WTC11 (cell line): ENCODE measurements around the gene ARHGEF19.

Source experiments
- CREB1 ChIP-seq: sonication (generic); formaldehyde crosslinking; IDR thresholded peaks from 2 replicates; pipeline ENCODE4 v1.8.0; 2023; ENCODE audit warnings: mild to moderate bottlenecking, missing genetic modification reagents
- ESRRA ChIP-seq: sonication (generic); formaldehyde crosslinking; IDR thresholded peaks from 2 replicates; pipeline ENCODE4 v1.8.1; 2022; ENCODE audit warnings: mild to moderate bottlenecking, missing genetic modification reagents, borderline replicate concordance
- JUN ChIP-seq: sonication (generic); formaldehyde crosslinking; IDR thresholded peaks from 2 replicates; pipeline ENCODE4 v1.8.0; 2023; ENCODE audit warnings: mild to moderate bottlenecking, missing genetic modification reagents
- NR1H2 ChIP-seq: sonication (generic); formaldehyde crosslinking; IDR thresholded peaks from 2 replicates; pipeline ENCODE4 v1.9.0; 2021; ENCODE audit warnings: mild to moderate bottlenecking, moderate library complexity, missing genetic modification reagents
- NR2C2 ChIP-seq: sonication (generic); formaldehyde crosslinking; IDR thresholded peaks from 2 replicates; pipeline ENCODE4 v1.8.0; 2022; ENCODE audit warnings: mild to moderate bottlenecking, missing genetic modification reagents
- TCF7 ChIP-seq: sonication (generic); formaldehyde crosslinking; IDR thresholded peaks from 2 replicates; pipeline ENCODE4 v1.8.0; 2022; ENCODE audit warnings: mild to moderate bottlenecking, low read depth, missing genetic modification reagents, moderate library complexity
- TF ChIP-seq, protein P1 (sequence below): fragments of 200-600 bp; IDR thresholded peaks from 2 replicates; pipeline ENCODE4 v1.8.0; 2022; ENCODE audit warnings: antibody characterized with exemption
- TF ChIP-seq, protein P2 (sequence below): sonication (generic); formaldehyde crosslinking; IDR thresholded peaks from 2 replicates; pipeline ENCODE4 v1.8.1; 2023; ENCODE audit warnings: mild to moderate bottlenecking, missing genetic modification reagents
- TF ChIP-seq, protein P3 (sequence below): fragments of 250-450 bp; sonication (Bioruptor Pico); IDR thresholded peaks from 2 replicates; pipeline ENCODE4 v1.9.0; 2021; ENCODE audit warnings: mild to moderate bottlenecking

DNA sequence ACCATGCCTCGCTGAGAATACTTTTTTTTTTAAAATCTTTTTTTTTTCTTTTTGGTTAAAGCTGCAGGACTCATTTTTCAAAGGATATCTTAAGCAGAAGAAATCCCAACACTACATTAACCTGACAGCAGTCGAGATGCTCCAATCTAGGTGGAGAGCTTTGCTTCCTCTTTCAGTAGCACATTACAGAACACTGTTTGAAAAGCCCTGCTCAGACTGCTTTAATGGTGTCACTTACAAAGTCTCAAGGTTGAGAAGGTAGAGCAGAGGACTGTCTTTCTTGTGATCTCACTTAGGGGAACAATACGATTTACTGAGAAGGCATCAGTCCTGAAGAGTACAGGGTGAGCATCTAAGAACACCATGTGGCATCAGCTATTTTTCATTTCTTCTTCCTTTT lies 45.5 kb upstream of the ARHGEF19 start:
- TF ChIP-seq, protein P1, sequence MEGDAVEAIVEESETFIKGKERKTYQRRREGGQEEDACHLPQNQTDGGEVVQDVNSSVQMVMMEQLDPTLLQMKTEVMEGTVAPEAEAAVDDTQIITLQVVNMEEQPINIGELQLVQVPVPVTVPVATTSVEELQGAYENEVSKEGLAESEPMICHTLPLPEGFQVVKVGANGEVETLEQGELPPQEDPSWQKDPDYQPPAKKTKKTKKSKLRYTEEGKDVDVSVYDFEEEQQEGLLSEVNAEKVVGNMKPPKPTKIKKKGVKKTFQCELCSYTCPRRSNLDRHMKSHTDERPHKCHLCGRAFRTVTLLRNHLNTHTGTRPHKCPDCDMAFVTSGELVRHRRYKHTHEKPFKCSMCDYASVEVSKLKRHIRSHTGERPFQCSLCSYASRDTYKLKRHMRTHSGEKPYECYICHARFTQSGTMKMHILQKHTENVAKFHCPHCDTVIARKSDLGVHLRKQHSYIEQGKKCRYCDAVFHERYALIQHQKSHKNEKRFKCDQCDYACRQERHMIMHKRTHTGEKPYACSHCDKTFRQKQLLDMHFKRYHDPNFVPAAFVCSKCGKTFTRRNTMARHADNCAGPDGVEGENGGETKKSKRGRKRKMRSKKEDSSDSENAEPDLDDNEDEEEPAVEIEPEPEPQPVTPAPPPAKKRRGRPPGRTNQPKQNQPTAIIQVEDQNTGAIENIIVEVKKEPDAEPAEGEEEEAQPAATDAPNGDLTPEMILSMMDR, result no peak
- TF ChIP-seq NR1H2 (CRISPR knock-in tag) (no peak), NR2C2 (CRISPR knock-in tag) (no peak), CREB1 (CRISPR knock-in tag) (no peak), TCF7 (no peak), JUN (no peak), ESRRA (CRISPR knock-in tag) (no peak)
- TF ChIP-seq, protein P2, sequence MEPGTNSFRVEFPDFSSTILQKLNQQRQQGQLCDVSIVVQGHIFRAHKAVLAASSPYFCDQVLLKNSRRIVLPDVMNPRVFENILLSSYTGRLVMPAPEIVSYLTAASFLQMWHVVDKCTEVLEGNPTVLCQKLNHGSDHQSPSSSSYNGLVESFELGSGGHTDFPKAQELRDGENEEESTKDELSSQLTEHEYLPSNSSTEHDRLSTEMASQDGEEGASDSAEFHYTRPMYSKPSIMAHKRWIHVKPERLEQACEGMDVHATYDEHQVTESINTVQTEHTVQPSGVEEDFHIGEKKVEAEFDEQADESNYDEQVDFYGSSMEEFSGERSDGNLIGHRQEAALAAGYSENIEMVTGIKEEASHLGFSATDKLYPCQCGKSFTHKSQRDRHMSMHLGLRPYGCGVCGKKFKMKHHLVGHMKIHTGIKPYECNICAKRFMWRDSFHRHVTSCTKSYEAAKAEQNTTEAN (CRISPR knock-in tag), result no peak
- TF ChIP-seq, protein P3, sequence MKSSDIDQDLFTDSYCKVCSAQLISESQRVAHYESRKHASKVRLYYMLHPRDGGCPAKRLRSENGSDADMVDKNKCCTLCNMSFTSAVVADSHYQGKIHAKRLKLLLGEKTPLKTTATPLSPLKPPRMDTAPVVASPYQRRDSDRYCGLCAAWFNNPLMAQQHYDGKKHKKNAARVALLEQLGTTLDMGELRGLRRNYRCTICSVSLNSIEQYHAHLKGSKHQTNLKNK (CRISPR knock-in tag), result no peak
